Measurements from ENCODE around the gene NTM. TPM values are rescaled to one million over a fixed set of nuclear protein-coding genes. Genes with fewer than 3 reads are reported as not detected.

NTM gene
- total and polyA plus RNA-seq, 2 of the 8 experiments (the other 6 are each of a cell fraction or from before 2014, with no cell fraction given), result 13.4 to 20.0 TPM

DNA sequence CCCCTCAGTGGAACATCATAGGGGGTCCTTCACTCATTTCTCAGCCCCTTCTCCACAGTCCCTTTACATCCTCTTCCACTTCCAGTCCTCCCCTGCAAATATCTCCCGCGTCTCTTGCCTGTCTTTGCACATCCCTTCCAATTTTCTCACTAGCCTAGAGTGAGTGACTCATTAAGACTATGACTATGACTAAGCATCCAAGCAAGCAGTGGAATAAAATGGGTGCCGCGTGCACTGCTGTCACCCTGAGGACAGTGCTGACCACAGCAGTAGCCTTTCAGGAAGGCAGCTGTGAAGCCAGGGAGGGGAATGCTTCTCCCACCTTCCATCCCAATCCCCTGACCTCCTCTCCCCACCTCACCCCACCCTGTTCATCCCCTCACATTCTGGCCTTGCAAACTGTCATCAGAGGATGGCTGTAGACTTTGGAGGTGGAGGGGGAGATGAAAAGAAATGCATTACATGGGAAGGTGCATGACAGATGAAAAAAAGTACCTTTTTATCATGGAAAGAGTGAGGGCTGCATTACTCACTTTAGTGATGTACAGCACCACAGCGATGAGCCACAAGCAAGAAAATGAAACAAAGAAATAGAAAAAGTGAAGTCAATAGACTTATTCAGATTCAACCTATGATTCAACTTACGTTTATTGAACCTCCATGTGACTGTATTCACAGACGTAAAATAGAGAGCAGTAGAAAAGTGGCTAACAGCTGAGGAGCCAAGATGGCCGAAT is 948.2 kb downstream of the NTM start:
- Histone ChIP-seq H2AK5ac (ENCODE audit: low read depth, low read length) (no peak overlapping the region), H4K5ac (ENCODE audit: insufficient read length, low read depth, low read length) (no peak overlapping the region), H2BK5ac (ENCODE audit: low read depth, low read length) (no peak overlapping the region), H3K23ac (ENCODE audit: insufficient read length) (no peak overlapping the region), H3K27ac (ENCODE audit: low read depth, low read length) (no peak overlapping the region), H2BK20ac (ENCODE audit: low read length) (no peak overlapping the region; the same call in 1 of the 2 replicates), H4K8ac (ENCODE audit: extremely low read depth, insufficient read depth, low read length) (no peak overlapping the region), H3K36me3 (ENCODE audit: control insufficient read depth in 2 of 4, insufficient read depth in 4 of 4, low read length in 3 of 4) (peaks cover 0 to 5% (median 0%) of the 10 kb centered on the region in 4 experiments; a peak in 1 of 8 replicates), H3K18ac (ENCODE audit: extremely low read depth, low read length) (no peak overlapping the region), H2BK120ac (replicated peaks; ENCODE audit: low read depth, low read length) (no peak overlapping the region), H3K9me3 (ENCODE audit: insufficient read depth in 2 of 2, low read depth in 1 of 2, low read length in 1 of 2) (peaks cover 4 to 11% of the 10 kb centered on the region in 2 experiments; a peak in 2 of 4 replicates), H3K14ac (ENCODE audit: insufficient read length) (no peak overlapping the region), H3K4me2 (ENCODE audit: insufficient read depth in 1 of 2, low read depth in 2 of 2, low read length in 2 of 2) (no peak overlapping the region), H3K56ac (replicated peaks; ENCODE audit: insufficient read length, low read depth, low read length) (no peak overlapping the region), H3K4ac (replicated peaks; ENCODE audit: insufficient read length, low read depth, low read length) (no peak overlapping the region), H4K91ac (replicated peaks; ENCODE audit: insufficient read length, low read length) (no peak overlapping the region), H3K23me2 (ENCODE audit: low read depth, low read length) (no peaks in the 10 kb centered on the region), H2AFZ (ENCODE audit: low read length) (no peak overlapping the region), H4K20me1 (replicated peaks in 1 of 2; ENCODE audit: control insufficient read depth in 1 of 2, insufficient read depth in 2 of 2, low read length in 2 of 2) (no peaks in the 10 kb centered on the region), H3K27me3 (replicated peaks in 1 of 4; ENCODE audit: control insufficient read depth in 3 of 4, extremely low read depth in 1 of 4, insufficient read depth in 3 of 4, low read length in 3 of 4) (no peaks in the 10 kb centered on the region), H3K79me1 (ENCODE audit: low read depth, low read length) (no peaks in the 10 kb centered on the region), H3K79me2 (ENCODE audit: control insufficient read depth in 1 of 2, insufficient read depth in 2 of 2, low read length in 2 of 2) (no peaks in the 10 kb centered on the region), H3K4me3 (ENCODE audit: extremely low read depth in 1 of 4, insufficient read depth in 2 of 4, low read depth in 3 of 4, low read length in 4 of 4) (no peak overlapping the region), H2BK15ac (ENCODE audit: low read length) (no peak overlapping the region), H3K9ac (replicated peaks in 1 of 4; ENCODE audit: extremely low read depth in 1 of 4, low read depth in 3 of 4, low read length in 3 of 4) (no peak overlapping the region), H3K4me1 (replicated peaks in 1 of 4; ENCODE audit: control insufficient read depth in 3 of 4, insufficient read depth in 4 of 4, low read length in 3 of 4) (0 out of 7 replicates have a peak, but pooled peaks cover 0 to 3% (median 0%) of the 10 kb centered on the region in 4 experiments), H2BK12ac (ENCODE audit: low read depth, low read length) (no peak overlapping the region)
- CTCF ChIA-PET (ENCODE audit: partially characterized antibody), result interaction anchor here (9.5 kb wide), 1 partner anchor 18 kb away, joined by 146 read pairs; no protein-coding TSS in a partner anchor
- no peak for FAIRE-seq
- POLR2A ChIA-PET (ENCODE audit: partially characterized antibody), result no interaction called here
- DNase-seq (ENCODE audit: low read depth in 1 of 2, low spot score in 2 of 2), result no peak
- 93% methylated on average over 8 of the region's 8 CpGs; no CpG with 5 or more reads in 1 of the 2 experiments for whole genome bisulfite sequencing, 2 experiments (ENCODE audit: extremely low coverage in 1 of 2, insufficient coverage in 1 of 2, insufficient read length in 1 of 2, insufficient replicate concordance in 2 of 2, low coverage in 1 of 2, low lambda C conversion rate in 2 of 2, missing lambda C conversion rate in 1 of 2)
- TF ChIP-seq NANOG (IDR thresholded peaks at IDR 0.05; ENCODE audit: insufficient read depth, low read depth, low read length, poor library complexity, severe bottlenecking) (no peak), SIN3A (conservative IDR thresholded peaks at IDR 0.05 in 1 of 2, IDR thresholded peaks at IDR 0.05 in 1 of 2; ENCODE audit: low read depth in 1 of 2, low read length in 2 of 2) (no peak), GABPA (IDR thresholded peaks at IDR 0.05; ENCODE audit: borderline replicate concordance, insufficient read depth, low read length) (no peak), CHD2 (IDR thresholded peaks at IDR 0.05; ENCODE audit: low read length) (no peak), ATF3 (IDR thresholded peaks at IDR 0.05; ENCODE audit: insufficient read depth, low read depth, low read length) (no peak)
